ENCODE measurements around the gene PKMYT1.
A peak's percentile ranks its signal among the peaks of the same experiment; 100 is the strongest.

The PKMYT1 gene

GRCh38 chr16:2980227-2981176, at the start of gene PKMYT1:
PKMYT1 (minus strand) TSS chr16:2980446; CDS start chr16:2979657, 789 bp downstream.
- peak; percentile 66 for DNase-seq

GRCh38 chr16:3029491-3030221, 49.4 kb upstream of the PKMYT1 start:
- no peak for DNase-seq

GRCh38 chr16:3028716-3029319, 48.6 kb upstream of the PKMYT1 start:
- no peak for DNase-seq

GRCh38 chr16:3027983-3028715, 47.9 kb upstream of the PKMYT1 start:
- DNase-seq = peak; percentile 30

GRCh38 chr16:3027489-3027795, 47.2 kb upstream of the PKMYT1 start:
- DNase-seq = no peak

GRCh38 chr16:3026609-3027488, 46.6 kb upstream of the PKMYT1 start:
- no peak for DNase-seq

- no peak for DNase-seq
Observed at GRCh38 chr16:3026003-3026378, 45.7 kb upstream of the PKMYT1 start.

- DNase-seq = no peak
Observed at GRCh38 chr16:3025032-3026002, 45.1 kb upstream of the PKMYT1 start.

GRCh38 chr16:3023669-3024478, 43.6 kb upstream of the PKMYT1 start, which contains the start of the genes HCFC1R1 and THOC6:
HCFC1R1 (minus strand) TSS chr16:3023942; CDS start chr16:3023941, 1 bp downstream.
THOC6 (plus strand) TSS chr16:3024035; CDS start chr16:3024327, 292 bp downstream.
- DNase-seq = peak; percentile 90

- DNase-seq = no peak
Observed at GRCh38 chr16:3023415-3023668, 43.1 kb upstream of the PKMYT1 start.

GRCh38 chr16:3022684-3023414, 42.6 kb upstream of the PKMYT1 start:
- DNase-seq = no peak

GRCh38 chr16:3022208-3022683, 42.0 kb upstream of the PKMYT1 start:
- no peak for DNase-seq

GRCh38 chr16:3021449-3022207, 41.4 kb upstream of the PKMYT1 start:
- no peak for DNase-seq

- DNase-seq = no peak
Observed at GRCh38 chr16:3020604-3021448, 40.6 kb upstream of the PKMYT1 start.

GRCh38 chr16:3020247-3020603, 40.0 kb upstream of the PKMYT1 start, which contains the start of gene TNFRSF12A:
TNFRSF12A (plus strand) TSS chr16:3020368; CDS start chr16:3020398, 30 bp downstream.
- DNase-seq = peak; percentile 33

- no peak for DNase-seq
Observed at GRCh38 chr16:3019594-3020246, 39.5 kb upstream of the PKMYT1 start.
